ENCODE results near the gene LAMB2. TPM values are rescaled to one million over a fixed set of nuclear protein-coding genes. Genes with fewer than 3 reads are reported as not detected.
A peak's percentile ranks its signal among the peaks of the same experiment; 100 is the strongest.

Gene LAMB2
- total RNA-seq, 4 donors from 2014 or later = 452 to 573 (median 527) TPM

- Histone ChIP-seq H3K4me1 (peaks cover 10 to 17% of the 10 kb centered on the region in 2 donors), H3K27me3 (no peaks in the 10 kb centered on the region), H3K27ac (no peak overlapping the region), H3K4me3 (replicated peaks in 1 of 3) (no peak overlapping the region), H3K36me3 (peaks cover 56 to 71% of the 10 kb centered on the region in 2 donors), H3K9me3 (no peaks in the 10 kb centered on the region)
- intact Hi-C loops (cut with DNase I) = no loop called here
- TF ChIP-seq POLR2A (IDR thresholded peaks at IDR 0.05) = no peak
- TF ChIP-seq, protein P1, sequence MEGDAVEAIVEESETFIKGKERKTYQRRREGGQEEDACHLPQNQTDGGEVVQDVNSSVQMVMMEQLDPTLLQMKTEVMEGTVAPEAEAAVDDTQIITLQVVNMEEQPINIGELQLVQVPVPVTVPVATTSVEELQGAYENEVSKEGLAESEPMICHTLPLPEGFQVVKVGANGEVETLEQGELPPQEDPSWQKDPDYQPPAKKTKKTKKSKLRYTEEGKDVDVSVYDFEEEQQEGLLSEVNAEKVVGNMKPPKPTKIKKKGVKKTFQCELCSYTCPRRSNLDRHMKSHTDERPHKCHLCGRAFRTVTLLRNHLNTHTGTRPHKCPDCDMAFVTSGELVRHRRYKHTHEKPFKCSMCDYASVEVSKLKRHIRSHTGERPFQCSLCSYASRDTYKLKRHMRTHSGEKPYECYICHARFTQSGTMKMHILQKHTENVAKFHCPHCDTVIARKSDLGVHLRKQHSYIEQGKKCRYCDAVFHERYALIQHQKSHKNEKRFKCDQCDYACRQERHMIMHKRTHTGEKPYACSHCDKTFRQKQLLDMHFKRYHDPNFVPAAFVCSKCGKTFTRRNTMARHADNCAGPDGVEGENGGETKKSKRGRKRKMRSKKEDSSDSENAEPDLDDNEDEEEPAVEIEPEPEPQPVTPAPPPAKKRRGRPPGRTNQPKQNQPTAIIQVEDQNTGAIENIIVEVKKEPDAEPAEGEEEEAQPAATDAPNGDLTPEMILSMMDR (IDR thresholded peaks at IDR 0.05) = no peak
- WGBS, 2 donors = 92 to 100% methylated on average over 2 to 7 of the region's 7 CpGs
- no peak for DNase-seq
Observed at GRCh38 chr3:49122451-49122850, 10.4 kb downstream of the LAMB2 start.

- TF ChIP-seq, protein P1 (IDR thresholded peaks at IDR 0.05) = no peak
- TF ChIP-seq POLR2A (IDR thresholded peaks at IDR 0.05) = no peak
Observed at GRCh38 chr3:49122022-49122421, 10.8 kb downstream of the LAMB2 start.

GRCh38 chr3:49121132-49121736, 11.6 kb downstream of the LAMB2 start:
- H3K27me3 ChIP-seq = no peaks in the 10 kb centered on the region
- no peak for DNase-seq
- H3K4me3 ChIP-seq (replicated peaks in 1 of 3) = peak overlapping the region in 1 of 3 donors; percentile 96
- intact Hi-C loops (cut with DNase I) = no loop called here
- whole genome bisulfite sequencing, 2 donors = 80 to 90% methylated on average over 16 of the region's 17 CpGs
- peaks cover 57 to 74% of the 10 kb centered on the region in 2 donors for H3K36me3 ChIP-seq
- peaks cover 10 to 17% of the 10 kb centered on the region in 2 donors for H3K4me1 ChIP-seq
- no peaks in the 10 kb centered on the region for H3K9me3 ChIP-seq
- TF ChIP-seq, protein P1 (IDR thresholded peaks at IDR 0.05) = no peak
- peak overlapping the region; percentile 90 to 95 (median 91) for H3K27ac ChIP-seq

More at GRCh38 chr3:49122022-49122421, 10.8 kb downstream of the LAMB2 start:
- Histone ChIP-seq H3K4me1 (peaks cover 10 to 17% of the 10 kb centered on the region in 2 donors), H3K36me3 (peaks cover 56 to 72% of the 10 kb centered on the region in 2 donors), H3K9me3 (no peaks in the 10 kb centered on the region), H3K4me3 (replicated peaks in 1 of 3) (no peak overlapping the region), H3K27ac (no peak overlapping the region), H3K27me3 (no peaks in the 10 kb centered on the region)
- intact Hi-C loops (cut with DNase I) = no loop called here
- WGBS, 2 donors = 94 to 98% methylated on average over 12 of the region's 12 CpGs
- DNase-seq = no peak

GRCh38 chr3:49120438-49121131, 12.3 kb downstream of the LAMB2 start, which contains the start of gene USP19:
USP19 (minus strand) TSS chr3:49120823; CDS start chr3:49119145, 1,678 bp downstream.
- Histone ChIP-seq H3K36me3 (peaks cover 57 to 74% of the 10 kb centered on the region in 2 donors), H3K27me3 (no peaks in the 10 kb centered on the region), H3K4me3 (replicated peaks in 1 of 3) (peak within 1 kb of the TSS; percentile 96 to 97 (median 96)), H3K9me3 (no peaks in the 10 kb centered on the region), H3K4me1 (peaks cover 10 to 17% of the 10 kb centered on the region in 2 donors), H3K27ac (peak within 1 kb of the TSS; percentile 90 to 95 (median 91))
- DNase-seq = peak; percentile 95
- TF ChIP-seq, protein P1 (IDR thresholded peaks at IDR 0.05) = no peak
- peak; percentile 15 to 81 for TF ChIP-seq POLR2A (IDR thresholded peaks at IDR 0.05)
- WGBS, 2 donors = 2% methylated on average over 19 to 27 of the region's 70 CpGs
- intact Hi-C loops (cut with DNase I) = no loop called here

- H3K4me1 ChIP-seq = peaks cover 10 to 17% of the 10 kb centered on the region in 2 donors
- no peak for DNase-seq
- intact Hi-C loops (cut with DNase I) = no loop called here
- WGBS, 2 donors = 0% methylated on average over 3 of the region's 9 CpGs; no CpG with 5 or more reads in 1 of the 2 donors
- no peaks in the 10 kb centered on the region for H3K9me3 ChIP-seq
- peaks cover 59 to 74% of the 10 kb centered on the region in 2 donors for H3K36me3 ChIP-seq
- peak overlapping the region; percentile 90 to 95 (median 91) for H3K27ac ChIP-seq
- no peaks in the 10 kb centered on the region for H3K27me3 ChIP-seq
- peak overlapping the region; percentile 96 to 97 (median 96) for H3K4me3 ChIP-seq (replicated peaks in 1 of 3)
- TF ChIP-seq, protein P1 (IDR thresholded peaks at IDR 0.05) = no peak
- TF ChIP-seq POLR2A (IDR thresholded peaks at IDR 0.05) = no peak
Observed at GRCh38 chr3:49120096-49120437, 12.8 kb downstream of the LAMB2 start.

Data from thyroid gland (tissue), 4 donors.